Thoracic aorta (tissue), 2 donors: ENCODE measurements around the gene PRR3. TPM values are rescaled to one million over a fixed set of nuclear protein-coding genes. Genes with fewer than 3 reads are reported as not detected.
A peak's percentile ranks its signal among the peaks of the same experiment; 100 is the strongest.

ENCODE experiments used
- ATAC-seq: fragments of 150-250 bp; one replicate; pipeline ENCODE4 v1.8.0; 2017; ENCODE audit warnings: low read depth; ENCODE audit not compliant: insufficient number of reproducible peaks, low FRiP score
- DNase-seq: peaks from one replicate; pipeline ENCODE4 v3.0.0-alpha.2; 2020; ENCODE audit warnings: low spot score
- H3K27ac ChIP-seq, 2 donors: fragments of 200-600 bp; sonication (generic); 1 replicate in 1 of 2; 2 replicates in 1 of 2; pipeline ENCODE4 v1.5.1; 2016; ENCODE audit warnings: mild to moderate bottlenecking in 2 of 2, moderate library complexity in 2 of 2
- H3K27me3 ChIP-seq: fragments of 200-600 bp; sonication (generic); replicated peaks from 2 replicates; pipeline ENCODE4 v1.6.0; 2016; ENCODE audit warnings: mild to moderate bottlenecking; ENCODE audit not compliant: insufficient read depth
- H3K36me3 ChIP-seq: fragments of 200-600 bp; sonication (generic); one replicate; pipeline ENCODE4 v1.5.1; 2016
- H3K4me1 ChIP-seq, 2 donors: fragments of 200-600 bp; sonication (generic); 1 replicate in 1 of 2; 2 replicates in 1 of 2; pipeline versions ENCODE4 v1.5.1 to v1.6.0; 2016; ENCODE audit warnings: low read depth in 2 of 2, mild to moderate bottlenecking in 1 of 2; ENCODE audit not compliant: control insufficient read depth in 1 of 2
- H3K4me3 ChIP-seq: fragments of 200-600 bp; sonication (generic); 2 replicates; pipeline ENCODE4 v1.5.1; 2016; ENCODE audit warnings: mild to moderate bottlenecking
- H3K9me3 ChIP-seq: fragments of 200-600 bp; sonication (generic); 2 replicates; pipeline ENCODE4 v1.5.1; 2016
- total RNA-seq, 2 donors: library from RNA; depleted of rRNA; stranded (reverse); fragments of >200 nt; gene quantifications; one replicate each; pipeline versions ENCODE4 v1.1.0 to v1.2.3, GENCODE V29; 2016
- TF ChIP-seq, protein P1 (sequence below): fragments of 200-600 bp; sonication (generic); IDR thresholded peaks from one replicate; pipeline ENCODE4 v1.5.1; 2019; ENCODE audit warnings: antibody characterized with exemption

Gene PRR3
- total RNA-seq, 2 donors from 2014 or later, result 4.2 to 10.4 TPM

DNA sequence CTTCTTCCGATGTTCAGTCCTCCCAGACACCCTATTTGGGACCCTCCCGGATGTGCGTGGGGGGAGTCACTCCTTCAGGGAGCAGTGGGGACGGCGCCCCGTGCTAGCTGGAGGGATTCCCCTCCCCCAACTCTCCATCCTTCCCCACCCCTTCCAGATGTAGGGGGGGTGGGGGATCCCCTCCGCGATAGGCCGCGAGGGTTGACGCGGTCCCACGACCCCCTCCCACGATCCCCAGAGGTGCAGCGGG, 1.4 kb upstream of the PRR3 start:
- DNase-seq (no peak), ATAC-seq (peak; percentile 13)
- TF ChIP-seq, protein P1, sequence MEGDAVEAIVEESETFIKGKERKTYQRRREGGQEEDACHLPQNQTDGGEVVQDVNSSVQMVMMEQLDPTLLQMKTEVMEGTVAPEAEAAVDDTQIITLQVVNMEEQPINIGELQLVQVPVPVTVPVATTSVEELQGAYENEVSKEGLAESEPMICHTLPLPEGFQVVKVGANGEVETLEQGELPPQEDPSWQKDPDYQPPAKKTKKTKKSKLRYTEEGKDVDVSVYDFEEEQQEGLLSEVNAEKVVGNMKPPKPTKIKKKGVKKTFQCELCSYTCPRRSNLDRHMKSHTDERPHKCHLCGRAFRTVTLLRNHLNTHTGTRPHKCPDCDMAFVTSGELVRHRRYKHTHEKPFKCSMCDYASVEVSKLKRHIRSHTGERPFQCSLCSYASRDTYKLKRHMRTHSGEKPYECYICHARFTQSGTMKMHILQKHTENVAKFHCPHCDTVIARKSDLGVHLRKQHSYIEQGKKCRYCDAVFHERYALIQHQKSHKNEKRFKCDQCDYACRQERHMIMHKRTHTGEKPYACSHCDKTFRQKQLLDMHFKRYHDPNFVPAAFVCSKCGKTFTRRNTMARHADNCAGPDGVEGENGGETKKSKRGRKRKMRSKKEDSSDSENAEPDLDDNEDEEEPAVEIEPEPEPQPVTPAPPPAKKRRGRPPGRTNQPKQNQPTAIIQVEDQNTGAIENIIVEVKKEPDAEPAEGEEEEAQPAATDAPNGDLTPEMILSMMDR, result no peak
- peaks cover 13 to 22% of the 10 kb centered on the region in 2 donors for H3K4me1 ChIP-seq
- peaks cover 24% of the 10 kb centered on the region for H3K36me3 ChIP-seq
- no peaks in the 10 kb centered on the region for H3K27me3 ChIP-seq
- no peaks in the 10 kb centered on the region for H3K9me3 ChIP-seq
- H3K27ac ChIP-seq, result peak overlapping the region; percentile 98 to 99
- peak overlapping the region; percentile 98 for H3K4me3 ChIP-seq

GRCh38 chr6:30556066-30556905, 809 bp upstream of the PRR3 start, which contains the start of gene GNL1:
TSS of gene GNL1 (minus strand) at chr6:30556489. CDS start at chr6:30556203, 286 bp downstream.
- ATAC-seq (peak; percentile 66), DNase-seq (peak; percentile 85)
- Histone ChIP-seq H3K36me3 (peaks cover 19% of the 10 kb centered on the region), H3K4me3 (peak within 1 kb of the TSS; percentile 98), H3K27ac (peak within 1 kb of the TSS; percentile 98 to 99), H3K9me3 (no peaks in the 10 kb centered on the region), H3K27me3 (no peaks in the 10 kb centered on the region), H3K4me1 (peaks cover 13 to 22% of the 10 kb centered on the region in 2 donors)
- TF ChIP-seq, protein P1, result no peak

DNA sequence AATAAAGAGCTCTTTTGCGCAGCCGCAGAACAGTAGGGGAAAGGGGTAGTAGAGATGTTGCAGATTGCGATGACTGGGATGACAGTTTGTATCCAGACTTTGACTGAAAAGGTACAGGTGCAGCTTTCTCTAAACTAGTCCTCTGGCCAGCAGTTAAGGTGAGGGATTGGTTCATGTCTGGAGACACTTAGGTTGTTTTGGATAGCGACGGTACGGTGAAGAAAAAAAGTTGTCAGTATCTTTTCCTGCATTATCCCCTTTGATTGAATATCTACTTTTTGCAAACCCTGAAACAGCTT, 537 bp downstream of the PRR3 start:
- Histone ChIP-seq H3K27ac (peak overlapping the region; percentile 98 to 99), H3K27me3 (no peaks in the 10 kb centered on the region), H3K36me3 (peaks cover 17% of the 10 kb centered on the region), H3K4me3 (peak overlapping the region; percentile 98), H3K4me1 (peaks cover 13 to 22% of the 10 kb centered on the region in 2 donors), H3K9me3 (no peaks in the 10 kb centered on the region)
- TF ChIP-seq, protein P1, result no peak
- ATAC-seq (no peak), DNase-seq (no peak)

DNA sequence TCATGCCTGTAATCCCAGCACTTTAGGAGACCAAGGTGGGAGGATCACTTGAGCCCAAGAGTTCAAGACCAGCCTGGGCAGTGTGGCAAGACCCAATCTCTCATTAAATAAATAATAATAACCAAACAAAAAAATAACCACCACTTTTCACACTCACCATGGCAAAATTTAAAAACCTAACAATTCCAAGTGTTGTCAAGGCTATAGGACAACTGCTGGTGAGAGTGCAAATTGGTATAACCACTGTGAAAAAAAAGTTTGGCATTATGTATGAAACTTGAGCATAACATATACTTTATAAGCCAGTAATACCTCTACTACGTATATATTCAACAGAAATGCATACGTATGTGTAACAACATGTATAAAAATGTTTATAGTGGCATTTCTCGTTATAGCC, 3.8 kb downstream of the PRR3 start:
- DNase-seq (no peak), ATAC-seq (no peak)
- Histone ChIP-seq H3K36me3 (peaks cover 6% of the 10 kb centered on the region), H3K9me3 (no peaks in the 10 kb centered on the region), H3K27ac (no peak overlapping the region), H3K4me3 (no peak overlapping the region), H3K27me3 (no peaks in the 10 kb centered on the region), H3K4me1 (peaks cover 8 to 12% of the 10 kb centered on the region in 2 donors)
- TF ChIP-seq, protein P1, result no peak

DNA sequence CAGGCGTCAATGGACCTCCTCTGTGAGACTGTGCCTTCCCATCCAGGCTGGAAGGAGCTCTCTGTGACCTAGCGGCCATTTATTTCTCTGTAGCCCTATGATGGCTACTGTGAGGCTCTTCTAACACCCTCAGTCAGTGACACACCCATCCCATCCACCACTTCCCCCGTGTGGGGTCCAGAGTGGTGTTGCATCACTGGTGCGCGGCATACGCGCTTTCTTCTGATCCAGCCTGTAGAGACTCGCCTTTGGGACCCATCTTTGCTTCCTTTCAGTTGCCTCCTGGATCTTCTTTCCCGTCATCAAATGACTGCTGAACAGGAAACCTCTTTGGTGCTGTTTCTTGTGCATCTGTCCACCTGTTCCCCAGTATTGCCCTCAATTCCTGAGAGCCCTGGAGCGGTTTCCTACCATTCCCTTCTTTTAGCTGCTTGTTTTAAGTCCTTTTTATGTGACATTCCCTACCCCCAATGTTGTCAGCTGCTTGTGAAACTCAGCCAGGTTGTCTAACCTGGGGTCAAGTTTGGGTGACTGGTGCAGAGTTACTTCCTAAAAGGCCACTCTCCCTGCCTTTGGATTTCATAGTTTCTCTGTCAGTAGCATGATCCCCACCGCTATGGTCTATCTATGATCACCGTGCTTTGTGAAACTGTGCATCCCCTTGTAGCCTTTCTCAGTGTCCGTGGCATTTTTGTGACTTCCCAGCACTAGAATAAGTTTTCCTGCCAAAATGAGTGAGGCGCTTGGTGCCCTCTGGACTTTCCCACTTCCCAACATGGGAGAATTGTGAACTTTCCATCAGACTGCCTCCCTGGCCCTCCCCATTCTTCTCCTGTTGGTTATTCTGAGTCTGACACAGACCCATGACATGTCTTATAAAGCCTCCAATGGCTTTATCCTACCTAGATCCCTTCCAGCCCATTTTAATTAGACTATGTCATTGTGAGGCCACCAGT, 5.7 kb downstream of the PRR3 start:
- H3K4me3 ChIP-seq, result no peak overlapping the region
- no peaks in the 10 kb centered on the region for H3K9me3 ChIP-seq
- no peak overlapping the region for H3K27ac ChIP-seq
- no peak for DNase-seq
- TF ChIP-seq, protein P1, result no peak
- H3K4me1 ChIP-seq, result peaks cover 7 to 9% of the 10 kb centered on the region in 2 donors
- no peaks in the 10 kb centered on the region for H3K27me3 ChIP-seq
- peaks cover 6% of the 10 kb centered on the region for H3K36me3 ChIP-seq
- no peak for ATAC-seq
